Fibroblast of upper back skin (primary cell): ENCODE data around the gene HAPSTR1.
"Not testable (repeated sequence)": the region's sequence is repeated elsewhere in the genome, so short reads cannot be mapped to it uniquely, and the experiment has no call there.

Experiments used
- DNase-seq: peaks from one replicate; pipeline ENCODE4 v3.0.0-alpha.2; 2013

HAPSTR1 gene

GRCh38 chr16:9090960-9091866 is at the start of gene HAPSTR1:
Gene HAPSTR1 (plus strand): TSS chr16:9091644. CDS start chr16:9092045, 401 bp downstream.
- peak; percentile 100 for DNase-seq

DNA sequence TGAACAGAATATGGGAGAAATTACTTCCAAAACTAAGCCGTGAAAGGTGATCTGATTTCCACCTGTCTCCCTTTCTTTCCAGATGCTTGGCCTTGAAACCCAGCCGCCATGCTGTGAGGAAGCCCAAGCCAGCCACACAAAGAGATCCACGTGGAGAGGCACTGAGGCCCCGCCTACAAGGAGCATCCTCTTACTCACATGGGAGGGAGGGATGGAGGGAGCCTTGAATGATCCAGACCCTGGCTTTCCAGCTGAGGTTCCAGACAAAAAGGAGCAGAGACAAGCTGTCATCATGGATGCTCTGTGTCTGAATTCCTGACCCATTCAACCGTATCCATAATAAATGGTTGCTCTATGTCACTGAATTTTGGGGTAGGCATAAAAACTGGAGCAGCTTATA is 48.9 kb upstream of the HAPSTR1 start:
- no peak for DNase-seq

GRCh38 chr16:9042964-9043680 is 48.3 kb upstream of the HAPSTR1 start:
- peak; percentile 94 for DNase-seq

DNA sequence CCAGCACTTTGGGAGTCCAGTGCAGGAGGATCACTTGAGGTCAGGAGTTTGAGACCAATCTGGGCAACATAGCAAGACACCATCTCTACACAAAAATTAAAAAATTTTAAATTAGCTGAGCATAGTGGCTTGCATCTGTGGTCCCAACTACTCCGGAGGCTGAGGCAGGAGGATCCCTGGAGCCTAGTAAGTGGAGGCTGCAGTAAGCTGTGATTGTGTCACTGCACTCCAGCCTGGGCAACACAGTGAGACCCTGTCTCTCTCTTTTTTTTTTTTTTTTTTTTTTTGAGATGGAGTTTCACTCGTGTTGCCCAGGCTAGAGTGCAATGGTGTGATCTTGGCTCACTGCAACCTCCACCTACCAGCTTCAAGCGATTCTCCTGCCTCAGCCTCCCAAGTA is 45.9 kb upstream of the HAPSTR1 start:
- DNase-seq: not testable (repeated sequence)

DNA sequence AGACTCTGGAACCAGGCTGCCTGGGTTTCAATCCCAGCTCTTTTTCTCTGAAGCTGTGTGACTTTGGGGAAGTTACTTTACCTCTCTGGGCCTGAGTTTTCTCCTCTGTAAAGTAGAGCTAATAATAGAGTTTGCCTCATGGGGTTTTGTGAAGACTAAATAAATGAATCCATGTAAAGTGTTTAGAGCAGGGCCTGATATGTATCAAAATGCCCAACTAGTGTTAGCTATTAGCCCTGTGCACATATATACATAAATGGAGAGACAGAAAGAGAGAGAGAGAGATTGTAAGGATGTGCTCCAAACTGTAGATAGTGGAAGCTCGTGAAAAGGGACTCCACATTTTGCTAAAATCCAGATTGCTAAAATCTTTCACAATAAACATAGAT is 44.8 kb upstream of the HAPSTR1 start:
- DNase-seq: no peak

DNA sequence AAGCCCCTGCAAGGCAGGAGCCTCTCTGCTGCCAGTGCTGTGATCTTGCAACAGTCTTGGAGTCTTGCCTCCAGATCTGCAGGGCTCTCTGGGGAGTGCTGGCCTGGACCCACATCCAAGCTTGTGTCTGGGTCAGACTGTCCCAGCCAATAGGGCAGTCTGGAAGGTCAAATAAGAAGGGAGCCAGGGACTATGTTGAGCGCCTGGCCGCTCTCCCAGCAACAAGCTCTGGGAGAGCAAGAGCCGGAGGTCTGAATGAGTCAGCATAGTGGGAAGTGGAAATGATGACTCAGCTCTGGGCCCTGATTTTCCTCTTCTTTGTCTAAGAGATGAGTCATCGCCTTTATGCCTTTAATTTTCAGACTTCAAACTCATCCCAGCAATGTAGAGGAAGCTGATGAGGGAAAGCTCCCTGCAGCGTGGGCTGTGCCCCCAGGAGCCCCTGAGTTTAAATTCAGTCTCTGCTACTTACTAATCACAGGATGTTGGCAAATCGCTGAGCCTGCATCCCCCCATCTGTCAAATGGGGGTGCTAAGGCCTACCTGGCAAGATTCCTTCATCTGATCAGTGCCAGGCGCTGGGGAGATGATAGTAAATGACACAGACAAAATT is 43.6 kb upstream of the HAPSTR1 start:
- DNase-seq: peak; percentile 100

GRCh38 chr16:9048302-9048700 is 43.1 kb upstream of the HAPSTR1 start:
- no peak for DNase-seq

DNA sequence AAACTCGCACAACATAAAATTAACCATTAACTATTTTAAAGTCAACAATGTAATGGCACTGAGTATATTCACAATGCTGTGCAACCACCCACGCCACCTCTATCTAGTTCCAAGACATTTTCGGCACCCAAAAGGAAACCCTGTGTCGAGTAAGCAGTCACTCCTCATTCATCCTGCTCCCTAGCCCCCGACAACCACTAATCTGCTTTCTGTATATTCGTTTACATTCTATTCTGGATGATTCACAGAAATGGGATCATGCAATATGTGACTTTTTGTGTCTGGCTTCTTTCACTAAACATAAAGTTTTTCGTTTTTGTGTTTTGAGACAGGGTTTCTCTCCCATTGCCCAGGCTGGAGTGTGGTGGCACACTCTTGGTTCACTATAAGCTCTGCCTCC is 42.2 kb upstream of the HAPSTR1 start:
- DNase-seq: peak; percentile 91

DNA sequence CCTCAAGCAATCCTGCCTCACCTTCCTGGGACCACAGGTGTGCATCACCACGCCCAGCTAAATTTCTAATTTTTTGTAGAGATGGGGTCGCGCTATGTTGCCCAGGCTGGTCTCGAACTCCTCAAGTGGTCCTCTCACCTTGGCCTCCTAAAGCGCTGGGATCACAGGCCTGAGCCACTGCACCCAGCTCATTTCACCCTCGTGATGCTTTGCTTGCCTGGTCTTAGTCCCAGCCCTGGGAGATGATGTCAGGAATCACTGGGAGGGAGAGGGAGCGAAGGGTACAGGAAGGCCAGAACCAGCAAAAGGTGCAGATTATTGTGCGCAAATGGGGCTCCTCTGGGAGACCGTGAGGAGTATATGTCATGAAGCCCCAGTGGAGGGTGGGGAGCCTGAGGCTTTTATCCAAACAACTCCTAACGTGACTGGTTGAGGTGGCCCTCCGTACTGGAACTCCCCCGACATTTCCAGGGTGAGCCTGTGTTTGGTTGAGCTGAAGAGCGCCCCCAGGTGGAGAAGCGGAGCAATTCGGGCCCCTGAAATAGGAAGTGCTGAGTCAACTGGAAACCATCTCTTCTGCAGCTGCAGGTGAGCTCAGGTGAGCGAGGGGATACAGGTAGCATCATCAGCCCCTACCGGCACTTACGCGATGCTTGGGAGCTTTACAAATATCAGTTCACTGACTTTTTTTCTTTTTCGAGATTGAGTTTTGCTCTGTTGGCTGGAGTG is 41.2 kb upstream of the HAPSTR1 start:
- peak; percentile 14 for DNase-seq

- DNase-seq: peak; percentile 88
Observed at GRCh38 chr16:9053006-9053601, 38.3 kb upstream of the HAPSTR1 start.

- DNase-seq: peak; percentile 36
Observed at GRCh38 chr16:9054460-9054859, 37.0 kb upstream of the HAPSTR1 start.

DNA sequence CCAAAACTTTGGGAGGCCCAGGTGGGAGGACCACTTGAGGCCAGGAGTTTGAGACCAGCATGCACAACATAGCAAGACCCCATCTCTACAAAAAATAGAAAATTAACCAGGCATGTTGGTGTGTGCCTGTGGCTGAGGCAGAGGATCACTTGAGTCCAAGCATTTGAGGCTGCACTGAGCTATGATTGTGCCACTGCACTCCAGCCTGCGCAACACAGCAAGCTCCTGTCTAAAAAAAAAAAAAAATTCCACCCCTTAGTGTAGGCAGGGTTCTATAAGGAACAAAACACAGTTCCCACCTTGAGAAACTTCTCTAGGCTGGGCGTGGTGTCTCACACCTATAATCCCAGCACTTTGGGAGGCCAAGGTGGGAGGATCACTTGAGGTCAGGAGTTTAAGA is 36.3 kb upstream of the HAPSTR1 start:
- no peak for DNase-seq

DNA sequence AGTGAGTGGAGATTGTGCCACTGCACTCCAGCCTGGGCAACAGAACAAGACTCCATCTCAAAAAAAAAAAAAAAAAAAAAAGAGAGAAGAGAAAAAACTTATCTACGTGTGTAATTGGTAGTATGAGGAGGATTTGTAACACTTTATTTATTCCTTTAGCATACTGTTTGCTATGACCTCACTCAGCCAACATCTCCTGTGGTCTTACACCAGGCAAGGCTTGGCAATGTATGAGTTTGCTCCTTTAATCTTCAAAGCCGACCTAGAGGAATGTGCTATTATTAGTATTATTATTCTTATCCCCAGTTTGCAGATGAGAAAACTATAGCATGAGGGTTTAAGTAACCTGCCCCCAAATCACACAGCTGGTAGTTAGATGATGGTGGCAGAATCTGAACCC is 35.8 kb upstream of the HAPSTR1 start:
- DNase-seq: peak; percentile 78

GRCh38 chr16:9056061-9056460 is 35.4 kb upstream of the HAPSTR1 start:
- no peak for DNase-seq

GRCh38 chr16:9058211-9058610 is 33.2 kb upstream of the HAPSTR1 start:
- no peak for DNase-seq

- DNase-seq: no peak
Observed at GRCh38 chr16:9060225-9060624, 31.2 kb upstream of the HAPSTR1 start.

GRCh38 chr16:9061358-9061813 is 30.1 kb upstream of the HAPSTR1 start:
- no peak for DNase-seq

GRCh38 chr16:9062301-9062700 is 29.1 kb upstream of the HAPSTR1 start:
- no peak for DNase-seq

DNA sequence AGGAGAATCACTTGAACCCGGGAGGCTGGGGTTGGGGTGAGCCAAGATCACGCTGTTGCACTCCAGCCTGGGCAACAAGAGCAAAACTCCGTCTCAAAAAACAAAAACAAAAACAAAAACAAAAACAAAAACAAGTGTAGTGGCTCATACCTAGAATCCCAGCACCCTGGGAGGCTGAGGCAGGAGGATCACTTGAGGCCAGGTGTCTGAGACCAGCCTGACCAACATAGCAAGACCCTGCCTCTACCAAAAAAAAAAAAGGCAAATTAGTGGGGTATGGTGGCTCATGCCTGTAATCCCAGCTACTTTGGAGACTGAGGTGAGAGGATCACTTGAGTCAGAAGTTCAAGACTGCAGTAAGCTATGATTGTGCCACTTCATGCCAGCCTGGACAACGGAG is 26.4 kb upstream of the HAPSTR1 start:
- no peak for DNase-seq

GRCh38 chr16:9068886-9069285 is 22.6 kb upstream of the HAPSTR1 start:
- DNase-seq: no peak

GRCh38 chr16:9070254-9070653 is 21.2 kb upstream of the HAPSTR1 start:
- no peak for DNase-seq

GRCh38 chr16:9071377-9071776 is 20.1 kb upstream of the HAPSTR1 start:
- no peak for DNase-seq
